GM20000 (cell line): ENCODE results near the gene EDN2.

Experiments
- DNase-seq: peaks from one replicate; pipeline ENCODE4 v3.0.0; 2012; ENCODE audit warnings: low spot score
- CTCF ChIP-seq: IDR thresholded peaks from 2 replicates; pipeline ENCODE4 v1.5.1; 2012; ENCODE audit warnings: mild to moderate bottlenecking, control low read depth; ENCODE audit errors: extremely low read depth, missing control alignments

Gene EDN2

GRCh38 chr1:41501581-41501980 lies 17.1 kb upstream of the EDN2 start:
- no peak for TF ChIP-seq CTCF
- no peak for DNase-seq

GRCh38 chr1:41500781-41501518 lies 16.5 kb upstream of the EDN2 start:
- DNase-seq = no peak
- TF ChIP-seq CTCF = no peak

- DNase-seq = no peak
Measured at GRCh38 chr1:41500378-41500777, 15.9 kb upstream of the EDN2 start.

GRCh38 chr1:41499591-41499990 lies 15.1 kb upstream of the EDN2 start:
- no peak for DNase-seq
- TF ChIP-seq CTCF = no peak

More at GRCh38 chr1:41500378-41500777, 15.9 kb upstream of the EDN2 start:
- TF ChIP-seq CTCF = no peak

GRCh38 chr1:41498804-41499203 lies 14.3 kb upstream of the EDN2 start:
- TF ChIP-seq CTCF = no peak
- DNase-seq = no peak

GRCh38 chr1:41498391-41498790 lies 13.9 kb upstream of the EDN2 start:
- no peak for TF ChIP-seq CTCF
- no peak for DNase-seq

- DNase-seq = no peak
- no peak for TF ChIP-seq CTCF
Measured at GRCh38 chr1:41497461-41498030, 13.1 kb upstream of the EDN2 start.
